Neural crest cell (in vitro differentiated cells): ENCODE results near the gene C16orf74. TPM values are rescaled to one million over a fixed set of nuclear protein-coding genes. Genes with fewer than 3 reads are reported as not detected.

Source experiments
- DNase-seq: peaks from one replicate; pipeline ENCODE4 v3.0.0; 2021; ENCODE audit warnings: low read depth, mixed read lengths, low spot score
- H3K27ac Mint-ChIP-seq: one replicate; pipeline ENCODE4 v1.8.0; 2021; ENCODE audit warnings: mild to moderate bottlenecking, mixed read lengths; ENCODE audit not compliant: unreplicated experiment
- H3K27me3 Mint-ChIP-seq: 2 replicates; pipeline ENCODE4 v1.8.0; 2021; ENCODE audit warnings: low read depth, mild to moderate bottlenecking, mixed read lengths
- H3K36me3 Mint-ChIP-seq: 2 replicates; pipeline ENCODE4 v1.8.0; 2021; ENCODE audit warnings: low read depth, mild to moderate bottlenecking, mixed read lengths
- H3K4me1 Mint-ChIP-seq: 2 replicates; pipeline ENCODE4 v1.8.0; 2021; ENCODE audit warnings: mixed read lengths
- H3K4me3 Mint-ChIP-seq: one replicate; pipeline ENCODE4 v1.8.0; 2021; ENCODE audit warnings: mild to moderate bottlenecking, mixed read lengths
- H3K9me3 Mint-ChIP-seq: 2 replicates; pipeline ENCODE4 v1.8.0; 2021; ENCODE audit warnings: mixed read lengths
- total RNA-seq: library from RNA; stranded (reverse); gene quantifications from 2 replicates; pipeline ENCODE4 v1.2.1, GENCODE V29; 2021
- TF ChIP-seq, protein P1 (sequence below): fragments of 200-600 bp; sonication (generic); conservative IDR thresholded peaks from 2 replicates; pipeline ENCODE4 v1.5.0; 2021; ENCODE audit warnings: antibody characterized with exemption, mild to moderate bottlenecking

Gene C16orf74
- total RNA-seq, 1 donor from 2014 or later, result 1.2 TPM

DNA sequence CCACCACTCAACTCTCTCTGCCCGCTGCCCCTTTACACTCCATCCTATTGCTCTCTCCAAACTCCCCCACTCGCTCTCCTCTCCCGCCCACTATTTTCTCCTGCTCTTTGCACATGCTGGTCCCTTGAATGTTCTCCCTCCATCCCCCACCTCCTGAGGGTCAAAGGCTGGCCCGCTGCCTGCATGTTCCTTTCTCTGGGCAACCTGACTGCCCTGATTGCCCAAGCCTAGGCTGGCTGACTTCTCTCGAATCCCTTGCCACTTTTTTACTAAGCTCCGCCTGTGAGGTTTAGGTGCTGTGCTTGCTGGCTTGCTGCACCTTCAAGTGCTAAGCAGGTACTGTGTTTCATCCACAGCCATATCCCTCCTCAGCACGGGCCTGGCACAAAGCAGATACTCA lies 45.7 kb upstream of the C16orf74 start:
- Mint-ChIP-seq H3K27ac (no peak overlapping the region), H3K4me1 (peaks cover 31% of the 10 kb centered on the region), H3K4me3 (peak overlapping the region; percentile 38), H3K36me3 (peaks cover 21% of the 10 kb centered on the region), H3K27me3 (no peaks in the 10 kb centered on the region), H3K9me3 (no peaks in the 10 kb centered on the region)
- TF ChIP-seq, protein P1, sequence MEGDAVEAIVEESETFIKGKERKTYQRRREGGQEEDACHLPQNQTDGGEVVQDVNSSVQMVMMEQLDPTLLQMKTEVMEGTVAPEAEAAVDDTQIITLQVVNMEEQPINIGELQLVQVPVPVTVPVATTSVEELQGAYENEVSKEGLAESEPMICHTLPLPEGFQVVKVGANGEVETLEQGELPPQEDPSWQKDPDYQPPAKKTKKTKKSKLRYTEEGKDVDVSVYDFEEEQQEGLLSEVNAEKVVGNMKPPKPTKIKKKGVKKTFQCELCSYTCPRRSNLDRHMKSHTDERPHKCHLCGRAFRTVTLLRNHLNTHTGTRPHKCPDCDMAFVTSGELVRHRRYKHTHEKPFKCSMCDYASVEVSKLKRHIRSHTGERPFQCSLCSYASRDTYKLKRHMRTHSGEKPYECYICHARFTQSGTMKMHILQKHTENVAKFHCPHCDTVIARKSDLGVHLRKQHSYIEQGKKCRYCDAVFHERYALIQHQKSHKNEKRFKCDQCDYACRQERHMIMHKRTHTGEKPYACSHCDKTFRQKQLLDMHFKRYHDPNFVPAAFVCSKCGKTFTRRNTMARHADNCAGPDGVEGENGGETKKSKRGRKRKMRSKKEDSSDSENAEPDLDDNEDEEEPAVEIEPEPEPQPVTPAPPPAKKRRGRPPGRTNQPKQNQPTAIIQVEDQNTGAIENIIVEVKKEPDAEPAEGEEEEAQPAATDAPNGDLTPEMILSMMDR, result no peak
- no peak for DNase-seq

DNA sequence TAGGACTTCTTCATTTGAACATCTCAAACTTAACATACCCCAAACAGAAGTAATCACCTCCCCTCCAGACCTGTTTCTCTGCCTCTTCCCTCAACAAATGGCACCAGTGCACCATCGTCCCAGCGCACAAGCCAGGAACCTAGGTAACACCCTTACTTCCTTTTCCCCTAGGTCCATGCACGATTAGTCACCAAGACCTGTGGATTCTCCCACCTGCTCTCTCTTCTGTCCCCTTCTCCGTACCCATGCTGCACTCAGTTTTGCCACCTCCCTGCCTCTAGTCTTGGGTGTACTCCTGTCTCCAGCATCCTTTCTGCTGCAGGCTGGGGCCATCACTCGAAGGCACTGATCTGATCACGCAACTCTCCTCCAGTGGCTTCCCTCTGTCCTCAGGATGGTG lies 45.3 kb upstream of the C16orf74 start:
- Mint-ChIP-seq H3K27ac (no peak overlapping the region), H3K36me3 (peaks cover 21% of the 10 kb centered on the region), H3K27me3 (no peaks in the 10 kb centered on the region), H3K4me3 (peak overlapping the region; percentile 38), H3K4me1 (peaks cover 27% of the 10 kb centered on the region), H3K9me3 (no peaks in the 10 kb centered on the region)
- DNase-seq, result no peak
- TF ChIP-seq, protein P1, result no peak

DNA sequence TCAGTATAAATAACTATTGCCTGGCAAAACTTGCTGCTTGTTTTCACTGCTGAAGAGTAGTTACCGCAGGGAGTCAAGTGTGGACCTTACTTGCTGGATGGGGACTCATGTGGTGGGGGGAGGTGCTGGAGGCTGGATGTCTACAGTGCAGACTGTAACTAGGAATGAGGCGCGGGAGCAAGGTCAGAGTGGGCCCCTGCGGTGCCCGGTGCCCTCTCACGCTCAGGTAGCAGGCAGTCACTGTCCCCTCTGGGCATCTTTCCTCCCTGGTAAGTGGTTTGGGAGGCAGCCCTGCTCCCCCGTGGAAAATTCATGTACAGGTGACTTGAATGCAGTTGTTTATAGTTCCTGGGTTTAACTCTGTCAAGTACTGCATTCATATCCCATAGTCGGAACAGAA lies 43.8 kb upstream of the C16orf74 start:
- no peak for DNase-seq
- Mint-ChIP-seq H3K4me1 (peaks cover 15% of the 10 kb centered on the region), H3K27ac (no peak overlapping the region), H3K36me3 (peaks cover 21% of the 10 kb centered on the region), H3K27me3 (no peaks in the 10 kb centered on the region), H3K4me3 (peak overlapping the region; percentile 46), H3K9me3 (no peaks in the 10 kb centered on the region)
- TF ChIP-seq, protein P1, result no peak

DNA sequence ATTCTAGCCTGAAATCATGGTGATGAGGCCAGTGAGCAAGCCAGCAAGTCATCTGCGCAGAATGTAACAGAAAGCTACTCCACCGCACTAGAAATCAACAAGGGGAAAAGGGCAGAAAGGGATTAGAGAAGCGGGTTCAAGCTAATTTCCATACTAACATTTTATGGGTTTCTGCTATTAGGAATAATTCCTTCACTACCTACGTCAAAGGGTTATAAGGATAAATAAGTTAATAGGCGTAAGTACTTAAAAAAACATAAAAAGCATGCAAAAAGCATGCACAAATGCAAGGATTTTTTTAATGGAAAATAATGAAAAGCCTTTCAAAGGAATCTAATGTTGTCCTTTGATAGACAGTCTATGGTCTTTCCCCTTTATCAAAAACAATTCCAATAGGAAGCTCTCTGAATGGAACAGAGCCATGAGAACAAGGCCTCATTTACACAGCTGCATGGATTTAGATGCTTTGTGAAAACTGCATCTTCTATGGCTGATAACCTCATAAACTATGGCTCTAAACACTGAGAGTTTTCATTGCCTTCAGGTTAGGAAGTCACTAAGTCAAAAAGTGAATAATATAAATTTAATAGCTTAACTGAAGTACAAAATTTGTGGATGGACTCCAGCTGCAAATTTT lies 42.9 kb upstream of the C16orf74 start:
- H3K27ac Mint-ChIP-seq, result no peak overlapping the region
- H3K36me3 Mint-ChIP-seq, result peaks cover 21% of the 10 kb centered on the region
- no peak for DNase-seq

DNA sequence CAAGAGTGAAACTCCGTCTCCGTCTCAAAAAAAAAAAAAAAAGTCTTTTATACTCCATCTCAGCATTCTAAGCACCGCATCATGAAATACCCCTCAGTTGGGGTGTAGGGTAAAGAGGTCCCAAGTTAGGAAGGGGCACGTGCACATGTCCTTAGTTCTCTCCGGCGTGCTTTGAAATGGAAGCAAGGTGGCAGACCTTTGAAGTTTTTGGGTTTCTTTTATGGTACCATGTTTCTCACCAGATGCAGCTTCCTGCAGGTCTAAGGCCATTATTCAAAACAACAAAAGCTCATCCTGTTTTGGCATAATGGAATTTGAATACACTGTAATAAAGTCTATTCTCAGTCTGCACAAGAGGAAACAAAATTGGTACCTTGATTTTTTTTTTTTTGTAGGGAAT lies 38.9 kb upstream of the C16orf74 start:
- Mint-ChIP-seq H3K4me1 (no peaks in the 10 kb centered on the region), H3K27me3 (no peaks in the 10 kb centered on the region), H3K9me3 (no peaks in the 10 kb centered on the region), H3K4me3 (no peak overlapping the region), H3K27ac (no peak overlapping the region), H3K36me3 (peaks cover 19% of the 10 kb centered on the region)
- no peak for DNase-seq
- TF ChIP-seq, protein P1, result no peak

More for the DNA sequence above, 42.9 kb upstream of the C16orf74 start:
- Mint-ChIP-seq H3K4me1 (peaks cover 15% of the 10 kb centered on the region), H3K27me3 (no peaks in the 10 kb centered on the region), H3K4me3 (peak overlapping the region; percentile 18), H3K9me3 (no peaks in the 10 kb centered on the region)
- TF ChIP-seq, protein P1, result no peak
